H9 (cell line): Measurements from ENCODE around the gene EXOC5. TPM values are rescaled to one million over a fixed set of nuclear protein-coding genes. Genes with fewer than 3 reads are reported as not detected.

Source experiments
- DNase-seq: peaks from one replicate; pipeline ENCODE4 v3.0.0-alpha.2; 2017
- H2AFZ ChIP-seq: one replicate; pipeline ENCODE4 v1.6.1; 2013; ENCODE audit warnings: mild to moderate bottlenecking, low read length, control low read depth, moderate library complexity
- H2AK5ac ChIP-seq: 2 replicates; pipeline ENCODE4 v1.6.1; 2013; ENCODE audit warnings: low read length, control low read depth, mixed read lengths; ENCODE audit not compliant: insufficient read length
- H2BK120ac ChIP-seq: one replicate; pipeline ENCODE4 v1.6.1; 2013; ENCODE audit warnings: low read depth, mild to moderate bottlenecking, low read length, control low read depth, inconsistent platforms; ENCODE audit not compliant: poor library complexity, severe bottlenecking
- H2BK12ac ChIP-seq: 2 replicates; pipeline ENCODE4 v1.6.1; 2013; ENCODE audit warnings: low read length, control low read depth, mixed read lengths, low read depth; ENCODE audit not compliant: insufficient read length
- H2BK15ac ChIP-seq: 2 replicates; pipeline ENCODE4 v1.6.1; 2013; ENCODE audit warnings: low read depth, low read length, control low read depth
- H2BK20ac ChIP-seq: one replicate; pipeline ENCODE4 v1.6.1; 2013; ENCODE audit warnings: low read depth, mild to moderate bottlenecking, low read length, control low read depth, inconsistent platforms; ENCODE audit not compliant: poor library complexity, severe bottlenecking
- H2BK5ac ChIP-seq: 2 replicates; pipeline ENCODE4 v1.6.1; 2013; ENCODE audit warnings: low read length, control low read depth, mixed read lengths; ENCODE audit not compliant: insufficient read length
- H3K14ac ChIP-seq: 2 replicates; pipeline ENCODE4 v1.6.1; 2013; ENCODE audit warnings: low read length, control low read depth; ENCODE audit not compliant: insufficient read depth
- H3K18ac ChIP-seq: 2 replicates; pipeline ENCODE4 v1.6.1; 2013; ENCODE audit warnings: low read depth, mild to moderate bottlenecking, mixed read lengths, low read length, control low read depth; ENCODE audit not compliant: insufficient read length
- H3K23ac ChIP-seq: 2 replicates; pipeline ENCODE4 v1.6.1; 2013; ENCODE audit warnings: low read length, control low read depth, mixed read lengths, low read depth; ENCODE audit not compliant: insufficient read length
- H3K23me2 ChIP-seq: 2 replicates; pipeline ENCODE4 v1.6.1; 2013; ENCODE audit warnings: low read depth, mild to moderate bottlenecking, mixed read lengths, low read length, control low read depth; ENCODE audit not compliant: insufficient read length, poor library complexity, severe bottlenecking
- H3K27ac ChIP-seq: 2 replicates; pipeline ENCODE4 v1.5.1; 2013; ENCODE audit warnings: low read length, control low read depth, mixed read lengths, low read depth; ENCODE audit not compliant: insufficient read length
- H3K27me3 ChIP-seq: 2 replicates; pipeline ENCODE4 v1.6.1; 2013; ENCODE audit warnings: low read length, control low read depth, inconsistent platforms; ENCODE audit not compliant: insufficient read depth
- H3K4ac ChIP-seq: 2 replicates; pipeline ENCODE4 v1.6.1; 2013; ENCODE audit warnings: low read depth, mild to moderate bottlenecking, control low read depth, inconsistent platforms, low read length, moderate library complexity
- H3K4me1 ChIP-seq: 2 replicates; pipeline ENCODE4 v1.6.1; 2013; ENCODE audit warnings: low read length, control low read depth, inconsistent platforms; ENCODE audit not compliant: insufficient read depth
- H3K4me2 ChIP-seq: 2 replicates; pipeline ENCODE4 v1.6.1; 2013; ENCODE audit warnings: low read length, control low read depth, mixed read lengths; ENCODE audit not compliant: insufficient read length, insufficient read depth
- H3K56ac ChIP-seq: 2 replicates; pipeline ENCODE4 v1.6.1; 2013; ENCODE audit warnings: low read depth, mild to moderate bottlenecking, mixed read lengths, low read length, control low read depth; ENCODE audit not compliant: insufficient read length
- H3K79me1 ChIP-seq: 2 replicates; pipeline ENCODE4 v1.6.1; 2013; ENCODE audit warnings: low read depth, mild to moderate bottlenecking, moderate library complexity, low read length, control low read depth, inconsistent platforms; ENCODE audit not compliant: insufficient read depth, poor library complexity, severe bottlenecking
- H3K79me2 ChIP-seq: 2 replicates; pipeline ENCODE4 v1.6.1; 2013; ENCODE audit warnings: low read length, control low read depth, inconsistent platforms; ENCODE audit not compliant: insufficient read depth
- H3K9ac ChIP-seq: 2 replicates; pipeline ENCODE4 v1.6.1; 2013; ENCODE audit warnings: low read length, control low read depth, mixed read lengths; ENCODE audit not compliant: insufficient read length; ENCODE audit errors: extremely low read depth
- H3K9me3 ChIP-seq: one replicate; pipeline ENCODE4 v1.6.1; 2013; ENCODE audit warnings: low read depth, low read length, inconsistent platforms; ENCODE audit not compliant: control insufficient read depth
- H3T11ph ChIP-seq: one replicate; pipeline ENCODE4 v1.6.1; 2013; ENCODE audit warnings: mild to moderate bottlenecking, low read length, control low read depth, inconsistent platforms
- H4K20me1 ChIP-seq: one replicate; pipeline ENCODE4 v1.6.1; 2013; ENCODE audit not compliant: control insufficient read depth, insufficient read length, insufficient read depth
- H4K5ac ChIP-seq: 2 replicates; pipeline ENCODE4 v1.6.1; 2013; ENCODE audit warnings: low read depth, mild to moderate bottlenecking, mixed read lengths, low read length, control low read depth; ENCODE audit not compliant: insufficient read length
- H4K8ac ChIP-seq: replicated peaks from 2 replicates; pipeline ENCODE4 v1.6.1; 2013; ENCODE audit warnings: low read length, control low read depth, mixed read lengths, low read depth; ENCODE audit not compliant: insufficient read length
- H4K91ac ChIP-seq: 2 replicates; pipeline ENCODE4 v1.6.1; 2013; ENCODE audit warnings: low read depth, mild to moderate bottlenecking, moderate library complexity, mixed read lengths, low read length, control low read depth; ENCODE audit not compliant: insufficient read length
- H3K27ac Mint-ChIP-seq, 3 experiments: 2 replicates in 2 of 3; 3 replicates in 1 of 3; pipeline ENCODE4 v1.8.0; 2020 to 2021; ENCODE audit warnings: mixed read lengths in 3 of 3, mild to moderate bottlenecking in 1 of 3, moderate library complexity in 1 of 3
- H3K27me3 Mint-ChIP-seq: 2 replicates; pipeline ENCODE4 v1.8.0; 2021; ENCODE audit warnings: low read depth, mild to moderate bottlenecking, moderate library complexity, mixed read lengths
- H3K36me3 Mint-ChIP-seq, 3 experiments: 2 replicates in 2 of 3; 3 replicates in 1 of 3; pipeline ENCODE4 v1.8.0; 2020 to 2021; ENCODE audit warnings: low read depth in 3 of 3, mixed read lengths in 3 of 3; ENCODE audit not compliant: insufficient read depth in 1 of 3
- H3K4me1 Mint-ChIP-seq, 2 experiments: 2 replicates each; pipeline ENCODE4 v1.8.0; 2020; ENCODE audit warnings: mixed read lengths in 2 of 2
- H3K4me3 Mint-ChIP-seq, 2 experiments: 2 replicates in 1 of 2; 3 replicates in 1 of 2; pipeline ENCODE4 v1.8.0; 2020 to 2021; ENCODE audit warnings: mild to moderate bottlenecking in 2 of 2, mixed read lengths in 2 of 2, moderate library complexity in 1 of 2
- H3K9me3 Mint-ChIP-seq, 2 experiments: 2 replicates in 1 of 2; 3 replicates in 1 of 2; pipeline ENCODE4 v1.8.0; 2020; ENCODE audit warnings: mild to moderate bottlenecking in 2 of 2, mixed read lengths in 2 of 2, moderate library complexity in 1 of 2
- WGBS: extraction: QIAGEN DNeasy Blood & Tissue Kit; methylation state at CpG from one replicate; pipeline ENCODE4 v1.1.7; 2013; ENCODE audit warnings: missing lambda C conversion rate, low lambda C conversion rate, mixed read lengths; ENCODE audit not compliant: insufficient read length; ENCODE audit errors: extremely low coverage; 5-methylcytosine and 5-hydroxymethylcytosine counted together
- total RNA-seq: library from RNA; stranded (reverse); gene quantifications from 2 replicates; pipeline ENCODE4 v1.2.1, GENCODE V29; 2021
- TF ChIP-seq, protein P1 (sequence below): fragments of 200-600 bp; sonication (generic); conservative IDR thresholded peaks from 3 replicates; pipeline ENCODE4 v1.8.0; 2021; ENCODE audit warnings: antibody characterized with exemption, mild to moderate bottlenecking

Gene EXOC5
- total RNA-seq, 1 experiment from 2014 or later: 92.9 TPM

DNA sequence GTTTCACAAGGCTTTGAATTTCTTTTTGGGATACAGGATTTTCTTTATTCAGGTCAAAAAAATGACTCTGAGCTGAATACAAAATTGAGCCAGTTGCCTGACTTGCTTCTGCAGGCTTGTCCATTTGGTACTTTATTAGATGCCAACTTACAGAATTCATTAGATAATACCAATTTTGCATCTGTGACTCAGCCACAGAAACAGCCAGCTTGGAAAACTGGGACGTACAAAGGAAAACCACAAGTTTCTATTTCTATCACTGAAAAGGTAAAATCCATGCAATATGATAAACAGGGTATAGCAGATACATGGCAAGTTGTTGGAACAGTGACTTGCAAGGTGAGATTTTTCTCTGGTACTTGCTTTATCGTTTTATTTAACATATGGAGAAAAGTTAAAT, 5.8 kb upstream of the EXOC5 start:
- Histone ChIP-seq H3K14ac (no peak overlapping the region), H2AFZ (no peak overlapping the region), H2BK15ac (no peak overlapping the region), H2BK120ac (no peak overlapping the region), H2AK5ac (no peak overlapping the region), H3K27me3 (no peaks in the 10 kb centered on the region), H3K79me1 (peaks cover 6% of the 10 kb centered on the region), H3K9me3 (no peaks in the 10 kb centered on the region), H4K91ac (no peak overlapping the region), H3K56ac (no peak overlapping the region), H4K8ac (no peak overlapping the region), H3K9ac (no peak overlapping the region), H4K20me1 (no peaks in the 10 kb centered on the region), H3K4me1 (no peaks in the 10 kb centered on the region), H3K4ac (no peak overlapping the region), H3K23me2 (no peaks in the 10 kb centered on the region), H3K4me2 (no peak overlapping the region), H2BK5ac (no peak overlapping the region), H3K18ac (no peak overlapping the region), H3T11ph (no peak overlapping the region), H2BK20ac (no peak overlapping the region), H3K79me2 (peaks cover 13% of the 10 kb centered on the region; the same call in 1 of the 2 replicates), H3K27ac (no peak overlapping the region), H2BK12ac (no peak overlapping the region), H4K5ac (no peak overlapping the region), H3K23ac (no peak overlapping the region)
- H3K36me3 Mint-ChIP-seq: peaks cover 2 to 25% (median 23%) of the 10 kb centered on the region in 3 experiments; a peak in 5 of 7 replicates
- WGBS: no CpG with 5 or more reads among the region's 2 CpGs
- H3K27me3 Mint-ChIP-seq: no peaks in the 10 kb centered on the region
- H3K4me1 Mint-ChIP-seq: peaks cover 13% of the 10 kb centered on the region in 2 experiments
- H3K4me3 Mint-ChIP-seq: no peak overlapping the region
- DNase-seq: no peak
- H3K27ac Mint-ChIP-seq: no peak overlapping the region
- H3K9me3 Mint-ChIP-seq: no peaks in the 10 kb centered on the region
- TF ChIP-seq, protein P1, sequence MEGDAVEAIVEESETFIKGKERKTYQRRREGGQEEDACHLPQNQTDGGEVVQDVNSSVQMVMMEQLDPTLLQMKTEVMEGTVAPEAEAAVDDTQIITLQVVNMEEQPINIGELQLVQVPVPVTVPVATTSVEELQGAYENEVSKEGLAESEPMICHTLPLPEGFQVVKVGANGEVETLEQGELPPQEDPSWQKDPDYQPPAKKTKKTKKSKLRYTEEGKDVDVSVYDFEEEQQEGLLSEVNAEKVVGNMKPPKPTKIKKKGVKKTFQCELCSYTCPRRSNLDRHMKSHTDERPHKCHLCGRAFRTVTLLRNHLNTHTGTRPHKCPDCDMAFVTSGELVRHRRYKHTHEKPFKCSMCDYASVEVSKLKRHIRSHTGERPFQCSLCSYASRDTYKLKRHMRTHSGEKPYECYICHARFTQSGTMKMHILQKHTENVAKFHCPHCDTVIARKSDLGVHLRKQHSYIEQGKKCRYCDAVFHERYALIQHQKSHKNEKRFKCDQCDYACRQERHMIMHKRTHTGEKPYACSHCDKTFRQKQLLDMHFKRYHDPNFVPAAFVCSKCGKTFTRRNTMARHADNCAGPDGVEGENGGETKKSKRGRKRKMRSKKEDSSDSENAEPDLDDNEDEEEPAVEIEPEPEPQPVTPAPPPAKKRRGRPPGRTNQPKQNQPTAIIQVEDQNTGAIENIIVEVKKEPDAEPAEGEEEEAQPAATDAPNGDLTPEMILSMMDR: no peak
